ENCODE results near the gene SLC16A6.
A peak's percentile ranks its signal among the peaks of the same experiment; 100 is the strongest.
"Not testable (repeated sequence)": the region's sequence is repeated elsewhere in the genome, so short reads cannot be mapped to it uniquely, and the experiment has no call there.

SLC16A6 gene

DNA sequence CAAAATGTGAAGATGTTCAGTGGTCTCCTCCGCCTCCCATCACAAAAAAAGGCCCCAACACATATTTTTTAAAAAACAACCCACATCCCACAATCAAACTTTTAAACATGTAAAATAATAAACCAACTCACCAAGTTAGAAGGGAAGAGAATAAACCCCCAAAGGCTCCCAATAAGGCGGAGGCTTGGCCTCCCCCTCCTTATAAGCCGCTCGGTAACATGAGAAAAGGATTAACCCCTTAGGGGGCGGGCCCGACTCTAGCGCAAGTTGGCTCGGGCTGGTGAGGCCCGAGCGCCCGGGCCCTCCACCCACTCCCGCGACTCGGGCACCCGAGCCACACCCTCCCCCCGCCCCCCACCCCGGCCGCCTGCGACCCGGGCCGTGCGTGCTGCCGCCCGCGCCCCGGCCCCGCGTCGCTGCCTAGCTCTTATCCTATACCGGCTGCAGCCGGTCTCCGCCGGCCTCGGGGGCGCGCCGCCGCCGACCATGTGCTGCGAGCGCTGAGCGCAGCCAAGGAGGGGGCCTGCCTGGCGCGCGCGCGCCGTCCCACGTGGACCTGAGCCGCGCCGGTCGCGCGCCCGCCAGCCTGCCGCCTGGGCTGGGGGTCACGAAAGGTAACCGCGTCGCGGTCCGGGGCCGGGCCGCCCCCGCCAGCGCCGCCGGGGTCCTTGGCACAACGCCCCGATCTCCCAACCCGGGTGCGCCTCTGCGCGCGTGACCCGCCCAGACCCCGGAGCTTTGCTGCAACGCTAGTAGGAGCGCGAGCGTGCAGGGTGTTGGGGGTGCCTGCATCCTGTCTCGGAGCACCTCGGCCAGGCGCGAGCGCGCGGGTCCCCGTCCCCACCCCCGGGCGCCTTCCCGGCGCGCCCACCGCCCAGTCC, at the start of gene SLC16A6, which contains the start of gene ARSG:
Gene SLC16A6 (minus strand): TSS at position 173 of the 881 bp plus-strand sequence. CDS start 12,807 bp downstream, outside the sequence.
Gene ARSG (plus strand): TSS at position 541 of the 881 bp plus-strand sequence. CDS start 15,999 bp downstream, outside the sequence.
- DNase-seq: peak; percentile 87

DNA sequence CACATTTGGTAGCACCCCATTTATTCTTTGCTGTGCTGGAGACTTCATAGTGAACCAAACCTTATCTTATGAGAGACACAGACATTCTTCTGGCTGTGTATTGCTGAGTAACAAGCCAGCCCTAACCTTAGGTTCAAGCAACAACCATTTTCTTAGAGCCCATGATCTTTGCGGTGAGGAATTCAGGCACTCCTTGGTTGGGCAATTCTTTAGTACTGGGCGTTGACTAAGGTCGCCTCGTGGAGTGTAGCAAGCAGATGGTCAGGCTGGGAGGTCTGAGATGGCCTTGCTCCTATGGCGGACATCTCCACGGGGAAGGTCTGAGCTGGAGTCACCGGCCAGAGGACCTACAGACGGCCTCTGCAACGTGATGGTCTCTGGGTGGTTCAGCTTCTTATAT, 43.5 kb upstream of the SLC16A6 start:
- DNase-seq: no peak

DNA sequence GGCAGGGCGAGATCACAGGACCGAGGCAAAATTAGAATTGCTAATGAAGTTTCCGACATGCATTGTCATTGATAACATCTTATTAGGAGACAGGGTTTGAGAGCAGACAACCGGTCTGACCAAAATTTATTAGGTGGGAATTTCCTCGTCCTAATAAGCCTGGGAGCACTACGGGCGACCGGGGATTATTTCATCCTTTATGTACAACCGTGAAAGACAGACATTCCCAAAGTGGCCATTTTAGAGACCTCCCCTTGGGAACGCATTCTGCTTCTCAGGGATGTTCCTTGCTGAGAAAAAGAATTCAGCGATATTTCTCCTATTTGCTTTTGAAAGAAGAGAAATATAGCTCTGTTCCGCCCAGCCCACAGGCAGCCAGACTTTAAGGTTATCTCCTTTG, 41.0 kb upstream of the SLC16A6 start:
- not testable (repeated sequence) for DNase-seq

DNA sequence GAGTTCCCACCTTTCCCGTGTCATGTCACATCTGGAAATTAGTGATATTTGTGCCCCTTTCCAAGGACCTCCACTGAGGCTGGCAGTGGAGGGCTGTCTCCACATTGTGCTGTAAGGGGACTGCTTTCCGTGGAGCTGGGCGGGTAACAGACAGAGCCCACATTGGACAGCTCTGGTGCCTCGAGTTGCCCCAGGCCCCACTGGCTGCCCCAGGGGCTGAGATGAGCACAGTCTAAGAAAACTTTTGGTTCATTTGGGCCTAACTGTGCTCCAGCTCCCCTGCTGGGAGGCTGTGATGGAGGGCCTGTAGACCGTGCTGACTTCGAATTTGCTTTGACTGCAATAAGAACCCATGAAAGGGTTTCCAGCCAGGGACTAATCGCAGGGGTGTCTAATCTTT, 38.4 kb upstream of the SLC16A6 start:
- no peak for DNase-seq

GRCh38 chr17:68328676-68329075, 37.7 kb upstream of the SLC16A6 start:
- DNase-seq: no peak

GRCh38 chr17:68327823-68328557, 37.1 kb upstream of the SLC16A6 start:
- DNase-seq: no peak

- DNase-seq: no peak
Measured at GRCh38 chr17:68326681-68327080, 35.8 kb upstream of the SLC16A6 start.

DNA sequence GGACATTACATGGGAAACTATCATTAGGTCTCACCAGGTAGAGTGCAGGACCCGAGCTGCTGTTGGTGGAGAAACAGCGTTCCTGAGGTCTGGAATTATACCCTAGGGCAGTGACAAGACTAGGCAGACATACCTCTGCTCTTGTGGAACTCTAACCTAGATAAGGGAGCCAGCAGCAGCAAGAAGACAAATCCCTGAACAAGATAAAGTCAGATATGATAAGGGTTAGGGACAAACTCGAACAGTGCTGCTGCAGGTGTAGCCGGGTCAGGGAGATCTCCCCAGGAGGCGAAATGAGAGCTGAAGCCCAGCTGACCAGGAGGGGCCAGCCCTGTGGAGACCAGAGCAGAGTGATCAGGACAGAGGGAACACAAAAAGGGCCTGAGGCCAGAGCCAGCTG, 35.0 kb upstream of the SLC16A6 start:
- no peak for DNase-seq

GRCh38 chr17:68324654-68325336, 33.9 kb upstream of the SLC16A6 start:
- no peak for DNase-seq

DNA sequence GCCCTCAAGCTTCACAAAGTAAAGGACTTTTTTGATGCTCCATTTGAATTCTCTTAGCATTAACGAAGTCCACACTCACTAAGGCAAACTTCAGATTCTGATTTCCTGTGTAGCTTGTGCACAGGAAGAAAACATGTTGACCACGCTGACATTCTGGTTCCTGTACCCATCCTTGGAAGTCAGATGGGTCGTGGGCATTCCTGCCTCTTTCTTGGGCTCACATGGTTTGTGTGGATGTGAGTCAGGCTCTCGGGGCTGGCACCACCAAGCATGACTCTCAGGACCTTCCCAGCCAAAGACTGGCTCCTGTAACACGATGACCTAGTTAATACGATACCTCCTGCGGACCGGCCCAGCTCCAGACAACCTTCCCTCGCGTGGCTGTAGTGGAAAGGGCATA, 33.2 kb upstream of the SLC16A6 start:
- no peak for DNase-seq

- no peak for DNase-seq
Measured at GRCh38 chr17:68322630-68323029, 31.7 kb upstream of the SLC16A6 start.

- no peak for DNase-seq
Measured at GRCh38 chr17:68321556-68321954, 30.6 kb upstream of the SLC16A6 start.

DNA sequence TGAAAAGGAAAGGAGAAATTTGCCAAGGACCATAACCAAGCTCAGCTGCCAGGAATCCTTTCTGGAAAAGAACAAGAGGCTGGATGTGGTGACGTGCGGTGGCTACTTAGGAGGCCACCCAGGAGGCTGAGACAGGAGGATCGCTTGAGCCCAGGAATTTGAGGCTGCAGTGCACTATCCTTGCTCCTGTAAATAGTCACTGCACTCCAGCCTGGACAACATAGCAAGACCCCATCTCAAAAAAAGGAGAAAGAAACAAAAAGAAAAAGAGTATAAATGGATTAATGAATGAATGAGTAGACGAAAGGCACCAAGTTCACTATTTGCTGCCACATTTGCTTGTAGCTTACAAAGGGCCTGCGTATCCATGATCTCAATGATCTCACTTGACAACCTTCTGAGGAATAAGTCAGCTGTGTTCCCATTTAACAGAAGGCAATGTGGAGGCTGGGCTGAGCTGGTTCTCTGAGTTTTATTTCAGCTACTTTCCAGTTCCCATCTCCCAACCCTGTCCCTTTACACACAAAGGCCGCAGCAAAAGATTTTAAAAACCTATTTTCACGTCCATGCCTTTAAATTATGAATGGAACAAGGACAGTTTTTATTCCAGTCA, 30.1 kb upstream of the SLC16A6 start:
- no peak for DNase-seq

DNA sequence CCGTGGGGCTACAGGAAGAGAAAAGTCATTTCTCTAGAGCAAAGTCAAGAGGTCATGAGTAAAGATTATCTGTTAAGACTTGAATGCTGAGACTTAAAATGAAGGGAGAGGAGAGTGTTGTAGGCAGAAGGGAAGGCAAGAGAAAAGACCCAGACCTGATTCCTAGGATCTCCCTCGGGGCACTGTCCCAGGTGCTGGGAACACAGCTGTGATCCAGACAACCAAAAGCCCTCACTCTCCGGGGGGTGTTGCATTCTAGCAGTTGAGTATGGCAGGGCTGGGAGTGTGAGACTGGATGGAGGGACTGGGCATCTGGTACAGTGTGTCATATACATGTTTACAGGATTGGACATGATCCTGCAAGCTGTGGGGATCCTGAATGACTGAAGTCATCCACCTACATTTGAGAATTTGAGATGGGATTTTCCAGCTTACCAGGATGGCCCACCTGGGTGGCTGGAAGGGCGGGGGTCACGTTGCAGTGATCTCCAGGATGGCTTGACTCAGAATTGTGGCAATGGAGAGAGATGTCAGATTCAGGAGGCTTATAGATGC, 29.5 kb upstream of the SLC16A6 start:
- no peak for DNase-seq

- no peak for DNase-seq
Measured at GRCh38 chr17:68319410-68320162, 28.7 kb upstream of the SLC16A6 start.

- DNase-seq: no peak
Measured at GRCh38 chr17:68318103-68318991, 27.4 kb upstream of the SLC16A6 start.

DNA sequence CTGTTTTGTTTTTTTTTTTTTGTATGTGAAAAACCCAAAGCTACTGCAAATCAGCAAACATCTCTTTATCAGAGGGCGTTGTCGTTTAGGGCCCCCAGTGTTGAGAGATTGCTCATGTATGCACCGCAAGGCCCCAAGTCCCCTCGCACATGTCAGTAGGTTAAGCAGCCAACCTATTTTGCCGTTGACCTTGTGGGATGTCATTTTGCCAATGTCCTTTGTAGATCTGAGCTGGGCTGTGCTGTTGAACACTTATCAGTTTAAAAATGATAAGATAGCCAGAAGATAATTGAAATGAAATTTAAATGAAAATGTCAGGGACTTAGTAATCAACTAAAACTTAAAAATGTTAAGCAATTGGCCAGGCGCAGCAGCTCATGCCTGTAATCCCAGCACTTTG, 26.5 kb upstream of the SLC16A6 start:
- no peak for DNase-seq

- DNase-seq: no peak
Measured at GRCh38 chr17:68315930-68316329, 25.0 kb upstream of the SLC16A6 start.

DNA sequence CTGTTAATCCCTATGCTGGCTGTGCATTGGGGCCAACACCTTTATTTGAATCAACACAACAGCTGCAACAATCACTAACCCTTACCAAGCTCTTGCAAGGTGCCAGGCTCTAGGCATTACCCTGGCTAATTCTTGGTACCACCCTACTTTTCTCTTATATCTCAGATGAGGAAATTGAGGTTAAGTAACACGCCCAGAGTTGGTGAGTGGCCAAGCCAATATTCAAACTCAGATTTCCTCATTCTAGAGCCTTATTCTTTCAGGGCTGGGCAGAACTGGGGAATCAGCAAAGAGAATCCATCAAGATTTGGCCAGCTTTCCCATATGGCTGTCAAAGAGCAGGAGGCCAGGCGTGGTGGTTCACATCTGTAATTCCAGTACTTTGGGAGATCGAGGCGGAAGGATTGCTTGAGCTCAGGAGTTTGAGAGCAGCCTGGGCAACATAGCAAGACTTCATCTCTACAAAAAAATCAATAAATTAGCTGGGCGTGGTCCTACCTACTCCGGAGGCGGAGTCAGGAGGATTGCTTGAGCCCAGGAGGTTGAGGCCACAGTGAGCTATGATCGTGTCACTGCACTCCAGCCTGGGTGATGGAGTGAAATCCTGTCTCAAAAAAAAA, 24.1 kb upstream of the SLC16A6 start:
- no peak for DNase-seq

DNA sequence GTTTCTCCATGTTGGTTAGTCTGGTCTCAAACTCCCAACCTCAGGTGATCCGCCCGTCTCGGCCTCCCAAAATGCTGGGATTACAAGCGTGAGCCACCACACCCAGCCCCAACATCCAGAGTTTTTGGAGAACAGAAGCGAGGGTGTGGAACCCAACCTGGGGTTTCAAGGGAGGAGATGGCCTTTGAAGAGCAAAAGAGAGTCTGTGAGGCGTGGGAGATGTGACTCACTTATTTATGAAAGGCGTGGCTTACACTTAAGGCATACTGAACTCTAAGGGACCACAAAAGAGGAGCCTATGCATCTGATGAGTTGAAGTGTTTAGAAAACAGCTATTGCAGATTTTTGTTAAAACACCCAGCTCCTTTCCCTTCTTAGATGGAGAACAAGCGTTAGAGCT, 19.2 kb upstream of the SLC16A6 start:
- DNase-seq: no peak

Measured in activated CD4-positive, alpha-beta T cell treated with anti-CD3 and anti-CD28 coated beads, Interleukin-2, amount 50 U/mL, for 16 hours (primary cell).